22Rv1 (cell line): ENCODE results near the gene COL6A2.

Source experiments
- CTCF ChIP-seq: fragments of 450-650 bp; IDR thresholded peaks from 2 replicates; pipeline ENCODE4 v1.5.1; 2017; ENCODE audit warnings: mild to moderate bottlenecking
- ZFX ChIP-seq: fragments of 450-650 bp; IDR thresholded peaks from 2 replicates; pipeline ENCODE4 v1.6.1; 2017; ENCODE audit warnings: antibody characterized with exemption, borderline replicate concordance

GRCh38 chr21:46092811-46093667 is 4.9 kb upstream of the COL6A2 start:
- TF ChIP-seq CTCF (no peak), ZFX (no peak)
